Caco-2 (cell line): ENCODE measurements around the gene THAP4. TPM values are rescaled to one million over a fixed set of nuclear protein-coding genes. Genes with fewer than 3 reads are reported as not detected.

Experiments
- BruUV-seq: library from RNA; stranded (reverse); fragments of 400-500 nt; replicated peaks from 2 replicates; lab custom pipeline; 2021; lab: Mats Ljungman, UMichigan
- CTCF ChIA-PET: fragments of 300-600 bp; sonication (Branson Sonifier 250); formaldehyde crosslinking; loops from one replicate; lab custom pipeline; 2022; ENCODE audit warnings: antibody characterized with exemption; lab: Charles Lee
- POLR2A ChIA-PET: fragments of 300-600 bp; sonication (Branson Sonifier 250); formaldehyde crosslinking; loops from one replicate; lab custom pipeline; 2022; ENCODE audit warnings: antibody characterized with exemption; lab: Charles Lee
- DNase-seq, 2 experiments: peaks; one replicate each; pipeline versions ENCODE4 v3.0.0 to v3.0.0-alpha.2; 2020 to 2022
- H3K27me3 ChIP-seq: replicated peaks from 2 replicates; pipeline ENCODE4 v1.6.0; 2011; ENCODE audit warnings: low read length; ENCODE audit not compliant: control insufficient read depth, insufficient read depth
- H3K36me3 ChIP-seq: 2 replicates; pipeline ENCODE4 v1.5.1; 2011; ENCODE audit warnings: low read length; ENCODE audit not compliant: control insufficient read depth, insufficient read depth
- H3K4me1 ChIP-seq: fragments of 250-450 bp; sonication (Bioruptor Pico); 2 replicates; pipeline ENCODE4 v1.5.1; 2020; ENCODE audit warnings: mild to moderate bottlenecking
- H3K4me3 ChIP-seq: 2 replicates; pipeline ENCODE4 v1.5.1; 2011; ENCODE audit warnings: low read depth, mild to moderate bottlenecking, control low read depth, low read length
- H3K9me3 ChIP-seq: fragments of 250-450 bp; sonication (Bioruptor Pico); 2 replicates; pipeline ENCODE4 v1.5.1; 2020; ENCODE audit warnings: mild to moderate bottlenecking, moderate library complexity
- H3K27ac Mint-ChIP-seq: one replicate; pipeline ENCODE4 v1.8.0; 2022; ENCODE audit warnings: mixed read lengths; ENCODE audit not compliant: unreplicated experiment
- H3K27me3 Mint-ChIP-seq: one replicate; pipeline ENCODE4 v1.8.0; 2022; ENCODE audit warnings: mixed read lengths; ENCODE audit not compliant: insufficient read depth, unreplicated experiment
- H3K36me3 Mint-ChIP-seq: one replicate; pipeline ENCODE4 v1.8.0; 2022; ENCODE audit warnings: mild to moderate bottlenecking, mixed read lengths; ENCODE audit not compliant: insufficient read depth, unreplicated experiment
- H3K4me1 Mint-ChIP-seq: one replicate; pipeline ENCODE4 v1.8.0; 2022; ENCODE audit warnings: low read depth, mixed read lengths; ENCODE audit not compliant: unreplicated experiment
- H3K4me3 Mint-ChIP-seq: one replicate; pipeline ENCODE4 v1.8.0; 2022; ENCODE audit warnings: mild to moderate bottlenecking, moderate library complexity, mixed read lengths; ENCODE audit not compliant: unreplicated experiment
- H3K9me3 Mint-ChIP-seq: one replicate; pipeline ENCODE4 v1.8.0; 2022; ENCODE audit warnings: mixed read lengths; ENCODE audit not compliant: unreplicated experiment
- intact Hi-C: fragments of 100-400 bp; cut with micrococcal nuclease; formaldehyde crosslinking; loops from one replicate; pipeline ENCODE4 v1.10.0; 2022; ENCODE audit not compliant: unreplicated experiment
- total RNA-seq: library from RNA; stranded (reverse); gene quantifications from 2 replicates; pipeline ENCODE4 v1.2.3, GENCODE V29; 2022
- TF ChIP-seq, protein P1 (sequence below), 2 experiments: fragments of 200-600 bp in 1 of 2; IDR thresholded peaks; 1 replicate in 1 of 2; 2 replicates in 1 of 2; pipeline versions ENCODE4 v1.5.1 to v1.8.0; 2011 to 2022; ENCODE audit warnings: antibody characterized with exemption in 1 of 2, control low read depth in 1 of 2, inconsistent platforms in 1 of 2, low read depth in 1 of 2, low read length in 1 of 2, mild to moderate bottlenecking in 1 of 2, moderate library complexity in 1 of 2; ENCODE audit not compliant: insufficient read depth in 1 of 2, severe bottlenecking in 1 of 2, unreplicated experiment in 1 of 2

The THAP4 gene
- total RNA-seq, 1 experiment from 2014 or later = 37.2 TPM

DNA sequence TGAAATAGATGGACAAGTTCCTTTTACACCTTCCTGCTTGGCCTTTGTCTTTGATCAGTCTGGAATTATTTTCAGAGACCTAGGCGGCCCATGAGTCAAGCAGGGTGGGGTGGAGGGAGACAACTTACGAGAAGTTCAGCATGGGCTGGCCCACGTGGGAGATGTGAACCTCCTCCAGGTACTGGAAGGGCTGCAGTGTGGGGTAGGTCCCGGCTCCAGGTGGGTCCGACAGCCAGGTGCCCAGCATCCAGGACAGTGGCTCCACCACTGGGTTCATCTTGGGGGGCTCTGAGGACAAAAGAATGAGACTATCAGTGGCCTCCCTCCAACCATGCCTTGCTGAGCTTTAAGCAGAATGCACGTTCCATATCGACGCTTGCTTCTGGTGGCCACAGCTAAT is 30.8 kb downstream of the THAP4 start:
- H3K36me3 Mint-ChIP-seq = peaks cover 28% of the 10 kb centered on the region
- BruUV-seq = no TSS peak
- Histone ChIP-seq H3K27me3 (no peaks in the 10 kb centered on the region), H3K4me3 (no peak overlapping the region), H3K9me3 (no peaks in the 10 kb centered on the region), H3K36me3 (no peaks in the 10 kb centered on the region), H3K4me1 (no peaks in the 10 kb centered on the region)
- H3K4me1 Mint-ChIP-seq = no peaks in the 10 kb centered on the region
- TF ChIP-seq, protein P1, sequence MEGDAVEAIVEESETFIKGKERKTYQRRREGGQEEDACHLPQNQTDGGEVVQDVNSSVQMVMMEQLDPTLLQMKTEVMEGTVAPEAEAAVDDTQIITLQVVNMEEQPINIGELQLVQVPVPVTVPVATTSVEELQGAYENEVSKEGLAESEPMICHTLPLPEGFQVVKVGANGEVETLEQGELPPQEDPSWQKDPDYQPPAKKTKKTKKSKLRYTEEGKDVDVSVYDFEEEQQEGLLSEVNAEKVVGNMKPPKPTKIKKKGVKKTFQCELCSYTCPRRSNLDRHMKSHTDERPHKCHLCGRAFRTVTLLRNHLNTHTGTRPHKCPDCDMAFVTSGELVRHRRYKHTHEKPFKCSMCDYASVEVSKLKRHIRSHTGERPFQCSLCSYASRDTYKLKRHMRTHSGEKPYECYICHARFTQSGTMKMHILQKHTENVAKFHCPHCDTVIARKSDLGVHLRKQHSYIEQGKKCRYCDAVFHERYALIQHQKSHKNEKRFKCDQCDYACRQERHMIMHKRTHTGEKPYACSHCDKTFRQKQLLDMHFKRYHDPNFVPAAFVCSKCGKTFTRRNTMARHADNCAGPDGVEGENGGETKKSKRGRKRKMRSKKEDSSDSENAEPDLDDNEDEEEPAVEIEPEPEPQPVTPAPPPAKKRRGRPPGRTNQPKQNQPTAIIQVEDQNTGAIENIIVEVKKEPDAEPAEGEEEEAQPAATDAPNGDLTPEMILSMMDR (IDR thresholded peaks at IDR 0.05; ENCODE audit: insufficient read depth in 1 of 2, low read depth in 1 of 2, low read length in 1 of 2, severe bottlenecking in 1 of 2, unreplicated experiment in 1 of 2) = no peak
- H3K27me3 Mint-ChIP-seq = no peaks in the 10 kb centered on the region
- no peak overlapping the region for H3K4me3 Mint-ChIP-seq
- H3K9me3 Mint-ChIP-seq = no peaks in the 10 kb centered on the region
- POLR2A ChIA-PET = no interaction called here
- no peak for DNase-seq
- CTCF ChIA-PET = no interaction called here
- no peak overlapping the region for H3K27ac Mint-ChIP-seq
- intact Hi-C loops = no loop called here

DNA sequence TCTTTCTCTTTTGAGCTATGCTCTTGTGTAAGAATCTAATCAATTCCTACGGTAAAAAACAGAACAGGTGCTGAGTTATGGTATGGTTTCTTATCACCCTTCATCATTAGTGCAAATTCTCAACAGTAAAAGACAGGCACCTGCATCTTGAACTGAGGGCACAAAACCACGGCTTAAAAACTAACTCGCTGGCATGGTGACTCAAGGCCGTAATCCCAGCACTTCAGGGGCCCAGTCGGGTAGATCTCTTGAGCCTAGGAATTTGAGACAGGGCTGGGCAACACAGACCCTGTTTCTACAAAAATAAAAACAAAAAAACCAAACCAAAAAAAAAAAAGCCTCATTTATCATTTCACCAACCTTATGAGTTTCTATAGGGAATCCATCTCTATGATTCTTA is 33.3 kb downstream of the THAP4 start:
- Mint-ChIP-seq H3K27ac (no peak overlapping the region), H3K9me3 (no peaks in the 10 kb centered on the region), H3K4me1 (no peaks in the 10 kb centered on the region), H3K27me3 (no peaks in the 10 kb centered on the region), H3K4me3 (no peak overlapping the region), H3K36me3 (peaks cover 37% of the 10 kb centered on the region)
- POLR2A ChIA-PET = no interaction called here
- no peaks in the 10 kb centered on the region for H3K27me3 ChIP-seq
- no TSS peak for BruUV-seq
- intact Hi-C loops = no loop called here
- DNase-seq = no peak
- H3K36me3 ChIP-seq = no peaks in the 10 kb centered on the region
- H3K4me3 ChIP-seq = no peak overlapping the region
- TF ChIP-seq, protein P1 (IDR thresholded peaks at IDR 0.05; ENCODE audit: insufficient read depth in 1 of 2, low read depth in 1 of 2, low read length in 1 of 2, severe bottlenecking in 1 of 2, unreplicated experiment in 1 of 2) = no peak
- H3K4me1 ChIP-seq = no peaks in the 10 kb centered on the region
- CTCF ChIA-PET = no interaction called here
- no peaks in the 10 kb centered on the region for H3K9me3 ChIP-seq

DNA sequence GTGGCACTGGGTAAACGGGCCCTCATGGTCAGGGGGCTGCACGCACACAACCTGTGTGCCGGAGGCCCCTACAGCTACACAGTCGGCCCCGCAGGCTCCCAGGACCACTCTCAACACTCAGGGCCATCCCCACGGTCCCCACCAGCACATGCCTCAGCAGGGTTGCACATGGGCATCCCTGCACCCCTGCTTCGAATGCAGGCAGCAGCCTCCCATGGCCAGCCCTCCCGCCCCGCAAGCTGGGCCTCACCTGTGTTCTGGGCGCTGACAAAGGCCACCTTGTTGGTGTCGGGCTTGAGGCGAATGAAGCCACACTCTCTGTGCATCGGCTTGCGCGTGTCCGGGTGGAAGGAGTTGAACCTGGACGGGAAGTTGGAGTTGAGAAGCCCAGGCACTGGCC is 34.2 kb downstream of the THAP4 start:
- Mint-ChIP-seq H3K4me3 (no peak overlapping the region), H3K4me1 (no peaks in the 10 kb centered on the region), H3K36me3 (peaks cover 47% of the 10 kb centered on the region), H3K27ac (no peak overlapping the region), H3K27me3 (no peaks in the 10 kb centered on the region), H3K9me3 (no peaks in the 10 kb centered on the region)
- no peaks in the 10 kb centered on the region for H3K4me1 ChIP-seq
- POLR2A ChIA-PET = no interaction called here
- H3K36me3 ChIP-seq = no peaks in the 10 kb centered on the region
- intact Hi-C loops = no loop called here
- CTCF ChIA-PET = no interaction called here
- no peaks in the 10 kb centered on the region for H3K9me3 ChIP-seq
- H3K4me3 ChIP-seq = no peak overlapping the region
- DNase-seq = no peak
- BruUV-seq = no TSS peak
- H3K27me3 ChIP-seq = no peaks in the 10 kb centered on the region
- TF ChIP-seq, protein P1 (IDR thresholded peaks at IDR 0.05; ENCODE audit: insufficient read depth in 1 of 2, low read depth in 1 of 2, low read length in 1 of 2, severe bottlenecking in 1 of 2, unreplicated experiment in 1 of 2) = no peak
